ENCODE results near the gene STAB1. TPM values are rescaled to one million over a fixed set of nuclear protein-coding genes. Genes with fewer than 3 reads are reported as not detected.

The STAB1 gene
- total RNA-seq, 1 donor from 2014 or later = 0.42 TPM

GRCh38 chr3:52555056-52555455, 59.9 kb downstream of the STAB1 start:
- DNase-seq (ENCODE audit: low read depth) = no peak

GRCh38 chr3:52557011-52557960, 62.1 kb downstream of the STAB1 start:
- no peak for TF ChIP-seq CTCF (IDR thresholded peaks at IDR 0.05; ENCODE audit: insufficient read depth, low read length, poor library complexity, severe bottlenecking)
- peaks cover 1% of the 10 kb centered on the region for H3K36me3 ChIP-seq (ENCODE audit: control insufficient read depth, insufficient read depth, low read length)

More at GRCh38 chr3:52555056-52555455, 59.9 kb downstream of the STAB1 start:
- H3K36me3 ChIP-seq (ENCODE audit: control insufficient read depth, insufficient read depth, low read length) = peaks cover 1% of the 10 kb centered on the region
- no peaks in the 10 kb centered on the region for H3K27me3 ChIP-seq (ENCODE audit: control insufficient read depth, insufficient read depth, low read length)
- TF ChIP-seq CTCF (IDR thresholded peaks at IDR 0.05; ENCODE audit: insufficient read depth, low read length, poor library complexity, severe bottlenecking) = no peak
- H3K4me3 ChIP-seq (ENCODE audit: low read depth, low read length) = no peak overlapping the region

GRCh38 chr3:52558436-52558835, 63.3 kb downstream of the STAB1 start:
- H3K4me3 ChIP-seq (ENCODE audit: low read depth, low read length) = no peak overlapping the region
- no peak for TF ChIP-seq CTCF (IDR thresholded peaks at IDR 0.05; ENCODE audit: insufficient read depth, low read length, poor library complexity, severe bottlenecking)
- H3K27me3 ChIP-seq (ENCODE audit: control insufficient read depth, insufficient read depth, low read length) = no peaks in the 10 kb centered on the region
- peaks cover 1% of the 10 kb centered on the region for H3K36me3 ChIP-seq (ENCODE audit: control insufficient read depth, insufficient read depth, low read length)
- no peak for DNase-seq (ENCODE audit: low read depth)

More at GRCh38 chr3:52557011-52557960, 62.1 kb downstream of the STAB1 start:
- no peak overlapping the region for H3K4me3 ChIP-seq (ENCODE audit: low read depth, low read length)
- DNase-seq (ENCODE audit: low read depth) = no peak
- no peaks in the 10 kb centered on the region for H3K27me3 ChIP-seq (ENCODE audit: control insufficient read depth, insufficient read depth, low read length)

GRCh38 chr3:52561028-52561747, 66.0 kb downstream of the STAB1 start:
- peaks cover 1% of the 10 kb centered on the region for H3K36me3 ChIP-seq (ENCODE audit: control insufficient read depth, insufficient read depth, low read length)
- no peaks in the 10 kb centered on the region for H3K27me3 ChIP-seq (ENCODE audit: control insufficient read depth, insufficient read depth, low read length)
- no peak for TF ChIP-seq CTCF (IDR thresholded peaks at IDR 0.05; ENCODE audit: insufficient read depth, low read length, poor library complexity, severe bottlenecking)
- no peak overlapping the region for H3K4me3 ChIP-seq (ENCODE audit: low read depth, low read length)
- no peak for DNase-seq (ENCODE audit: low read depth)

- H3K36me3 ChIP-seq (ENCODE audit: control insufficient read depth, insufficient read depth, low read length) = peaks cover 1% of the 10 kb centered on the region
- no peaks in the 10 kb centered on the region for H3K27me3 ChIP-seq (ENCODE audit: control insufficient read depth, insufficient read depth, low read length)
- H3K4me3 ChIP-seq (ENCODE audit: low read depth, low read length) = no peak overlapping the region
- TF ChIP-seq CTCF (IDR thresholded peaks at IDR 0.05; ENCODE audit: insufficient read depth, low read length, poor library complexity, severe bottlenecking) = no peak
- DNase-seq (ENCODE audit: low read depth) = no peak
These were observed 68.8 kb downstream of the STAB1 start for GRCh38 chr3:52563984-52564383.
